Measurements from ENCODE around the gene ADSL.

The ADSL gene

DNA sequence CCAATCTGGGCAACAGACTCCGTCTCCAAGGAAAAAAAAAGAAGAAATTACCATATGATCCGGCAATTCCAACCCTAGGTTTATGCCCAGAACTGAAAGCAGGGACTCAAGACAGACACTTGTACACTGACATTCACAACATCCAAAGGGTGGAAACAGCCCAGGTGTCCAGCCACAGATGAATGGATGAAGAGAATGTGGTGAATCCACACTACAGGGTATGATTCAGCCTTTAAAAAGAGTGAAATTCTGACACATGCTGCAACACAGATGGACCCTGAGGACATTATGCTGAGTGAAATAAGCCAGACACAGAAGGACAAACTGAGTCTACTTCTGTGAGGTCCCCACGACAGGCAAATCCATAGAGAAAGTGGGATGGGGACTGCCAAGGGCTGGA, 68.0 kb downstream of the ADSL start:
- Mint-ChIP-seq H3K9me3 (no peaks in the 10 kb centered on the region), H3K27ac (peak overlapping the region; percentile 73 to 78), H3K36me3 (ENCODE audit: insufficient read depth) (peaks cover 39% of the 10 kb centered on the region), H3K27me3 (no peaks in the 10 kb centered on the region), H3K4me1 (ENCODE audit: low read depth in 2 of 2) (peaks cover 28 to 32% of the 10 kb centered on the region in 2 donors), H3K4me3 (peak overlapping the region in 1 of 2 donors; percentile 17)
- ATAC-seq (replicated peaks) (no peak), DNase-seq (no peak)

- H3K27me3 Mint-ChIP-seq = no peaks in the 10 kb centered on the region
- peaks cover 28 to 32% of the 10 kb centered on the region in 2 donors for H3K4me1 Mint-ChIP-seq (ENCODE audit: low read depth in 2 of 2)
- peak overlapping the region; percentile 73 to 78 for H3K27ac Mint-ChIP-seq
- H3K36me3 Mint-ChIP-seq (ENCODE audit: insufficient read depth) = peaks cover 41% of the 10 kb centered on the region
- H3K4me3 Mint-ChIP-seq = no peak overlapping the region
- ATAC-seq (replicated peaks) (no peak), DNase-seq (no peak)
- H3K9me3 Mint-ChIP-seq = no peaks in the 10 kb centered on the region
Observed at GRCh38 chr22:40414838-40415505, 68.7 kb downstream of the ADSL start.

DNA sequence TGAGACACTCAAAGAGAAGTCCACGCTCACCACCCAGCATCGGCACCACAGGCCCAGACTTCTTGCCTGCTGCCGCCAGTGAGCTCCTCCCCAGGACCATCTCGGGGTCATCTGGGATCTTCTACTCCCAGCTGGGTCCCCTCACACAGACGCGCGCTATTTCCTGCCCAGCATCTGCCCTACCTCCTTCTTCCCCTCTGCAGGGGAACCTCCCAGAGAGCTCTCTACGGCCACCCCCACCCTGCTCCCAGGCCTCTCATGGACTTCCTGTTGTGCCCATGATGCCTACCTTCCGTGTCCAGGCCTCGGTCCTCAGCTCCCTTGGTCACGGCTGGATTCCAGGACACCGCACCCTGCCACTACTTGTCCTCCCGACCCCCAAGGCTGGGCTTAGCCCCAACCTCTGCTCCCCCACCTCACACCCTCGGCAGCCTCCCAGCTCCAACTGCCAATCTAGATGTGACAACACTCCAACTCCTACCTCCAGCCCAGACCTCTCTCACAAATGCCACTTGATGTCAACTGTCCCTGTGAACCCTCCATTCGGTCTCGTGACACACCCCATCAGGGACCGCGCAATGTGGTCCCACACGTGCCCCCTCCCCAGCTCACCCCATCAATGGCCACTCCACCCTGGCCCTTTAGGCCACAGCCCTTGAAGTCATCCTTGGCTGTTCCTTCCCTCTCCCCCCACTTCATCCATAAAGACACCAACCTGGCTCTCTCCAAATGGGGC, 69.4 kb downstream of the ADSL start:
- Mint-ChIP-seq H3K4me1 (ENCODE audit: low read depth in 2 of 2) (peaks cover 28 to 32% of the 10 kb centered on the region in 2 donors), H3K36me3 (ENCODE audit: insufficient read depth) (peaks cover 42% of the 10 kb centered on the region), H3K4me3 (peak overlapping the region in 1 of 2 donors; percentile 15), H3K9me3 (no peaks in the 10 kb centered on the region), H3K27ac (peak overlapping the region; percentile 73 to 78), H3K27me3 (no peaks in the 10 kb centered on the region)
- no peak for DNase-seq
- peak; percentile 43 for ATAC-seq (replicated peaks)

DNA sequence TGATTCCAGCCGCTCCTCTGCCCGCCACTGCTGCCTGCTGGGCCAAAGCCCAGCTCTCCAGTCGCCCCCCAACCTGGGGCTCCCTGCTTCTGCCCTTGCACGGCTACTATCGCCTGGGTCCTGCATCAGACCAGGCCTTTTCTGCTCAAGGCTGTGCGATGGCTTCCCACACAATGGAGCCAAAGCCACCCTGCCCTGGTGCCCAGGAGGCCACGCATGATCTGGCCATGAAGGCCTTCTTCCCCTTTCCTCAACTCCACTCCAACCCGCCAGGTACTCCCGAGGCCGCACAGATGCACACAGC, 69.9 kb downstream of the ADSL start:
- no peaks in the 10 kb centered on the region for H3K9me3 Mint-ChIP-seq
- H3K4me3 Mint-ChIP-seq = no peak overlapping the region
- ATAC-seq (replicated peaks) = no peak
- H3K27ac Mint-ChIP-seq = peak overlapping the region; percentile 73 to 78
- peaks cover 28 to 33% of the 10 kb centered on the region in 2 donors for H3K4me1 Mint-ChIP-seq (ENCODE audit: low read depth in 2 of 2)
- no peak for DNase-seq
- no peaks in the 10 kb centered on the region for H3K27me3 Mint-ChIP-seq
- peaks cover 41% of the 10 kb centered on the region for H3K36me3 Mint-ChIP-seq (ENCODE audit: insufficient read depth)

DNA sequence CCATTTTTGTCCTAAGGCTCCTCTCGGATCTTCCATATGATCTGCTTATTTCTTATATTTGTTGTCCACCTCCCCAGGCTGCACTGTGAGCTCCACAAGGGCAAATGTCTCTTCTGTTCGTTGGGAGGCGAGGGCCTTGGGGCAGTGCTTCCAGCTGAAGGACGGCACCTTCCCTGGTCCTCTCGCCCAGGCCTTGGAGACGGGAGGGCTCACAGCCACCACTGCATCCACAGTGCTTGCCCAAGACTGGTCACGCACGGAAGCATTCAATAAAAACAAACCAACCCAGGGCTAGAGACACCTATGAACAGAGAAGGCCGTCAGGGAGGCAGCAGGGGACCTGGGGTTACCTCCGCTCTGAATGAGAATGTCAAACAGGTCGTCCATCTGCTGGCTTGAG, 70.3 kb downstream of the ADSL start:
- Mint-ChIP-seq H3K9me3 (no peaks in the 10 kb centered on the region), H3K4me3 (no peak overlapping the region), H3K4me1 (ENCODE audit: low read depth in 2 of 2) (peaks cover 25 to 37% of the 10 kb centered on the region in 2 donors), H3K27me3 (no peaks in the 10 kb centered on the region), H3K27ac (peak overlapping the region; percentile 73 to 78), H3K36me3 (ENCODE audit: insufficient read depth) (peaks cover 38% of the 10 kb centered on the region)
- ATAC-seq (replicated peaks) = no peak
- no peak for DNase-seq

DNA sequence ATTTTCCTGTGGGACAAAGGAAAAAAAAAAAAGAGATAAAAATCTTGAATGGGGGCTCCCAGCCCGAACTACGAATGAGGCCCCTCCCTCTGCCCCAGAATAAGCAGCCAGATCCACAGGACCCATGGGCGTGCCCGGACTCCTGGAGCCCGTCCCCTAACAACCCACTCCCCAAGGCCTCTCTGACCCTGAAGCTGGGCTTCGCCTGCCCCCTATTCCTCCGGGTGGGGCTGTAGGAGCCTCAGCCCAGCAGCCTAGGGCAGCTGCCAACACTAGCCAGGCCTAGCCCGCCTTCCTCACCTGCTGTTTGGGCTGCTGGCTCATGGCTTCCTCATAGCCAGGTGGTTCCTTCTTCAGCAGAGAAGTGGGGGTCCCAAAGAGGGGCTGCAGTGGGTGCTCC, 70.7 kb downstream of the ADSL start:
- peak overlapping the region in 1 of 2 donors; percentile 78 for H3K27ac Mint-ChIP-seq
- peaks cover 41% of the 10 kb centered on the region for H3K36me3 Mint-ChIP-seq (ENCODE audit: insufficient read depth)
- peaks cover 25 to 41% of the 10 kb centered on the region in 2 donors for H3K4me1 Mint-ChIP-seq (ENCODE audit: low read depth in 2 of 2)
- H3K4me3 Mint-ChIP-seq = no peak overlapping the region
- no peaks in the 10 kb centered on the region for H3K9me3 Mint-ChIP-seq
- ATAC-seq (replicated peaks) (no peak), DNase-seq (no peak)
- no peaks in the 10 kb centered on the region for H3K27me3 Mint-ChIP-seq

DNA sequence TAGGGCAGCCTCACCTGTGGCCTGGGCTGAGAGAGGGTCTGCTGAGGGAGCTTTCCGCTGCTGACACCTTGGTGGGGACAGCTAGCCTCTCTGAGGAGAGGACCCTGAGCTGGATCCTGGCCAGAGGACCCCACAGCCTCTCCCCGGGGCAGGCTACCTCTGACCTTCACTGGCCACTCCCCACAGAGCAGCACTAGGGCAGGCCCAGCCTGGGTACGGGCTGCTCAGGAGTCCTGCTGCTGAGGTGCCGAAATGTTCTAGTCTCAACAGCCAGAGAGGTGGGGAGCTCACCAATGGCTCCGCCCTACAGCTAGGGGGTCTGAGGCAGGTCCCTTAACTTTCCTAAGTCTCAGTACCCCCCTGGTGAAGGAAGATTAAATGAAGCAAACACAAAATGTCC, 71.6 kb downstream of the ADSL start:
- DNase-seq (no peak), ATAC-seq (replicated peaks) (no peak)
- peak overlapping the region in 1 of 2 donors; percentile 81 for H3K27ac Mint-ChIP-seq
- no peaks in the 10 kb centered on the region for H3K9me3 Mint-ChIP-seq
- no peak overlapping the region for H3K4me3 Mint-ChIP-seq
- H3K27me3 Mint-ChIP-seq = no peaks in the 10 kb centered on the region
- peaks cover 26 to 44% of the 10 kb centered on the region in 2 donors for H3K4me1 Mint-ChIP-seq (ENCODE audit: low read depth in 2 of 2)
- peaks cover 42% of the 10 kb centered on the region for H3K36me3 Mint-ChIP-seq (ENCODE audit: insufficient read depth)

- peak overlapping the region in 1 of 2 donors; percentile 81 for H3K27ac Mint-ChIP-seq
- H3K36me3 Mint-ChIP-seq (ENCODE audit: insufficient read depth) = peaks cover 46% of the 10 kb centered on the region
- DNase-seq (no peak), ATAC-seq (replicated peaks) (peak; percentile 41)
- peaks cover 30 to 44% of the 10 kb centered on the region in 2 donors for H3K4me1 Mint-ChIP-seq (ENCODE audit: low read depth in 2 of 2)
- H3K27me3 Mint-ChIP-seq = no peaks in the 10 kb centered on the region
- H3K4me3 Mint-ChIP-seq = no peak overlapping the region
- H3K9me3 Mint-ChIP-seq = no peaks in the 10 kb centered on the region
Observed at GRCh38 chr22:40418366-40419201, 72.3 kb downstream of the ADSL start.

- DNase-seq (no peak), ATAC-seq (replicated peaks) (no peak)
- H3K4me3 Mint-ChIP-seq = no peak overlapping the region
- H3K9me3 Mint-ChIP-seq = no peaks in the 10 kb centered on the region
- H3K27ac Mint-ChIP-seq = no peak overlapping the region
- peaks cover 51% of the 10 kb centered on the region for H3K36me3 Mint-ChIP-seq (ENCODE audit: insufficient read depth)
- peaks cover 30 to 38% of the 10 kb centered on the region in 2 donors for H3K4me1 Mint-ChIP-seq (ENCODE audit: low read depth in 2 of 2)
- H3K27me3 Mint-ChIP-seq = no peaks in the 10 kb centered on the region
Observed at GRCh38 chr22:40419718-40420117, 73.4 kb downstream of the ADSL start.

DNA sequence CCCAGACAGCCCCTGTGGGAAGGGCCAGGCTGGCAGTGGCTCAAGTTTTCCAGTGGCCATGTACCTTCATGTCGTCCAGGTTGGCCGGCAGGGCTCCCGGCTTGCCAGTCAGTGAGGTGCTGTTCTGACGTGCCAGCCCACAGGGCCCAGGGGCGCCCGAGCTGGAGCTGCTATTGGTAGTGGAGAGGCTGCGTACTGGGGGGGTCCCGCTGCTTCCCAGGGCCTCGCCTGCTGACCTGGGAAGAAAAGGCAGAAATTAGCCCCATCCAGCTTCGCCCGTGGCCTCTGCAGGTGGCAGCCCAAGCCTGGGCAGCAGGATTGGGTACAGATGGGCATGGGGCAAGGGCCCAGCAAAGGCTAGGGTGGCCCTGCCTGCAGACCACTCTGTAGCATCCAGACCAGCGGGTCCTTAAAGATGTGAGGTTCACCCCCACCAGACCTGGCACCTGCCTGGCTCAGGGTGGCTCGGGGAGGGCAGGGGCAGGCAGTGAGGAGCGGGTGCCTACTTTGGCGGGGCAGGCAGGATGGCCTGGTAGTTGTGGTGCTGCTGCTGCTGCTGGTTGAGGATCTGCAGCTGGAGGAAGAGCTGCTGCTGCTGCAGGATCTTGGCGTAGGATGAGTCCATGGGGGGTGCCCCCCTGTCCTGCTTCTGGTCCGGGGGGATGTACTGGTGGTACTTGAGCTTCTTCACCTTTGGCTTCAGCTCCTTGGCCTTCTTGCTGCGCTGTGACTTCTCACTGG, 74.2 kb downstream of the ADSL start:
- ATAC-seq (replicated peaks) (no peak), DNase-seq (no peak)
- Mint-ChIP-seq H3K27me3 (no peaks in the 10 kb centered on the region), H3K4me3 (no peak overlapping the region), H3K9me3 (no peaks in the 10 kb centered on the region), H3K36me3 (ENCODE audit: insufficient read depth) (peaks cover 53% of the 10 kb centered on the region), H3K27ac (no peak overlapping the region), H3K4me1 (ENCODE audit: low read depth in 2 of 2) (peaks cover 28 to 31% of the 10 kb centered on the region in 2 donors)

- H3K27me3 Mint-ChIP-seq = no peaks in the 10 kb centered on the region
- ATAC-seq (replicated peaks) = no peak
- no peak for DNase-seq
- no peak overlapping the region for H3K4me3 Mint-ChIP-seq
- H3K4me1 Mint-ChIP-seq (ENCODE audit: low read depth in 2 of 2) = peaks cover 23 to 26% of the 10 kb centered on the region in 2 donors
- peaks cover 53% of the 10 kb centered on the region for H3K36me3 Mint-ChIP-seq (ENCODE audit: insufficient read depth)
- no peaks in the 10 kb centered on the region for H3K9me3 Mint-ChIP-seq
- H3K27ac Mint-ChIP-seq = no peak overlapping the region
Observed at GRCh38 chr22:40421082-40421350, 74.7 kb downstream of the ADSL start.

DNA sequence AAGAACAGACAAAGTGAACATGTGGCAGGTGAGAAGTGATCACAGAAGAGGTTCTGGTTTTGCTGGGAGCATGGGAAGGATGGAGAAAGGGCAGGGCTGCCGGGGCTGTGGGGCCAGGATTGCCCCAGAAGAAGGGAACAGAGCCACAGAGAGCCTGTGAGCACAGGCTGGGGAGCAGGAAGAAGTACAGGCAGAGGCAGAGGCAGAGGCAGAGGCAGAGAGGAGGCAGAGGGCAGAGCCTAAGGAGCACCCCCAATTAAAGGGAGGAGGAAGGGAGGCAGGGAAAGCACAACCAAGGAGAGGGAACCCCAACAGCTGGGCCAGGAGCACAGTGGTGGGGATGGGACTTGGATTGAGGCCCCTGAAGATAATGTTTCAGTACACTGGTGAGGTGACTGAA, 75.6 kb downstream of the ADSL start:
- Mint-ChIP-seq H3K27ac (peak overlapping the region; percentile 23 to 89), H3K36me3 (ENCODE audit: insufficient read depth) (peaks cover 55% of the 10 kb centered on the region), H3K4me1 (ENCODE audit: low read depth in 2 of 2) (peaks cover 19 to 20% of the 10 kb centered on the region in 2 donors), H3K27me3 (no peaks in the 10 kb centered on the region), H3K9me3 (no peaks in the 10 kb centered on the region), H3K4me3 (no peak overlapping the region)
- DNase-seq (no peak), ATAC-seq (replicated peaks) (no peak)

DNA sequence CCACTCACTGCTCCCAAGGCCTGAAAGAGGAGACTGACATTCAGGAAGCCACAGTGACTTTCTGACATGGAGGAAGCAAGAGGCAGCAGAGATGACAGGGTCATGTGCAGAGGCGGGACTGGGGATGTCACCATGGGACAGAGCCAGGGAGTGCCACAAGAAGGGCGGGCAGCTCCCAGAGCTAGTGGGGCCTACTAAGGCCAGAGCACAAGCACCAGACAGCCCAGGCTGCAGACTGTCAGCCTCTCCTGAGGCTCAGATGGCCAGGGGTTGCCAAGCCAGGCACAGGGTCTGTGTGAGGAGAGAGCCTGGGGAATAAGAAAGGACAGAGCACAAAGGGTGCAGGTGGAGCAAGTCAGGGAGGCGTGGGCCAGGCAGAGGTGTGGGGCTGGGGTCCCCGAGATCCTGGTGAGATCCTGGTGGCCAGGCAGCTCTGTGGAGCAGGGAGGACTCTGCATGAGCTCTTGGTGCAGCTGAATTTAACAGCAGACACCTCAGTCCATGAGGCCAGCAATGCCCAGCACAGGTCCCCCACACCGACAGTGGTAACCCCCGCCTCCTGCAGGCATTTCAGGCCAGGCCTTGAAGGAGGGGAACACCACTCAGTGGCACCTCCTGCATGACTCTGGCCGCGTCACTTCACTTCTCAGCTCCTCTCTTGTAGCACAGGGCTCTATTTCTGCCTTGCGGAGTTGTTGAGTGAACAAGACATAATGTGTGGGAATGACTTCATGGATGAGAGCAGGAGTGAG, 76.4 kb downstream of the ADSL start:
- Mint-ChIP-seq H3K4me3 (no peak overlapping the region), H3K4me1 (ENCODE audit: low read depth in 2 of 2) (peaks cover 19 to 22% of the 10 kb centered on the region in 2 donors)
- no peak for ATAC-seq (replicated peaks)

More for the DNA sequence above, 76.4 kb downstream of the ADSL start:
- Mint-ChIP-seq H3K36me3 (ENCODE audit: insufficient read depth) (peaks cover 59% of the 10 kb centered on the region), H3K27me3 (no peaks in the 10 kb centered on the region), H3K27ac (peak overlapping the region; percentile 23 to 89), H3K9me3 (no peaks in the 10 kb centered on the region)
- DNase-seq = no peak
